Panc1 (cell line): Measurements from ENCODE around the gene CDK2AP2. TPM values are rescaled to one million over a fixed set of nuclear protein-coding genes. Genes with fewer than 3 reads are reported as not detected.

Experiments used
- ATAC-seq: fragments of 200-7000 bp; cut with Tn5 transposase; 2 replicates; pipeline ENCODE4 v1.9.1; 2020; ENCODE audit warnings: mild to moderate bottlenecking, moderate library complexity
- BruUV-seq: library from RNA; stranded (reverse); fragments of 400-500 nt; replicated peaks from 2 replicates; lab custom pipeline; 2021; lab: Mats Ljungman, UMichigan
- CTCF ChIA-PET: fragments of 300-600 bp; sonication (Branson Sonifier 250); formaldehyde crosslinking; loops from one replicate; lab custom pipeline; 2022; ENCODE audit warnings: antibody characterized with exemption; lab: Charles Lee
- POLR2A ChIA-PET: fragments of 300-600 bp; sonication (Branson Sonifier 250); formaldehyde crosslinking; loops from one replicate; lab custom pipeline; 2022; ENCODE audit warnings: antibody characterized with exemption; lab: Charles Lee
- DNase-seq: peaks from one replicate; pipeline ENCODE4 v3.0.0-alpha.2; 2010; ENCODE audit warnings: low read depth, low spot score
- H3K27ac ChIP-seq: 2 replicates; pipeline ENCODE4 v1.5.1; 2011; ENCODE audit warnings: mild to moderate bottlenecking, low read length, inconsistent platforms
- H3K27me3 ChIP-seq: fragments of 200-500 bp; sonication (Bioruptor generic); 2 replicates; pipeline ENCODE4 v1.6.0; 2014; ENCODE audit warnings: low read length, inconsistent platforms; ENCODE audit not compliant: control insufficient read depth, insufficient read depth
- H3K36me3 ChIP-seq: fragments of 200-500 bp; sonication (Bioruptor generic); 2 replicates; pipeline ENCODE4 v1.5.1; 2014; ENCODE audit warnings: inconsistent platforms, mild to moderate bottlenecking, low read length, moderate library complexity; ENCODE audit not compliant: control insufficient read depth, insufficient read depth
- H3K4me1 ChIP-seq: 2 replicates; pipeline ENCODE4 v1.5.1; 2011; ENCODE audit warnings: inconsistent platforms, mild to moderate bottlenecking, low read length, moderate library complexity; ENCODE audit not compliant: control insufficient read depth, insufficient read depth
- H3K4me3 ChIP-seq, 2 experiments: 2 replicates each; pipeline ENCODE4 v1.5.1; 2011 to 2012; ENCODE audit warnings: low read depth in 2 of 2, low read length in 2 of 2, mild to moderate bottlenecking in 2 of 2, inconsistent platforms in 1 of 2, moderate library complexity in 1 of 2
- H3K9me3 ChIP-seq: fragments of 200-500 bp; sonication (Bioruptor generic); 2 replicates; pipeline ENCODE4 v1.5.1; 2014; ENCODE audit warnings: low read depth, mild to moderate bottlenecking, inconsistent platforms, low read length, moderate library complexity; ENCODE audit not compliant: control insufficient read depth, insufficient read depth
- POLR2AphosphoS5 ChIP-seq: IDR thresholded peaks from 2 replicates; pipeline ENCODE4 v1.6.1; 2012; ENCODE audit warnings: mild to moderate bottlenecking, low read depth, low read length, moderate library complexity
- SIN3A ChIP-seq: IDR thresholded peaks from 2 replicates; pipeline ENCODE4 v1.6.1; 2012; ENCODE audit warnings: low read depth, mild to moderate bottlenecking, low read length, moderate library complexity, borderline replicate concordance; ENCODE audit not compliant: insufficient read depth
- TCF7L2 ChIP-seq: IDR thresholded peaks from 2 replicates; pipeline ENCODE4 v1.6.1; 2011; ENCODE audit warnings: mild to moderate bottlenecking, low read depth, low read length, inconsistent platforms
- in situ Hi-C: cut with HindIII; loops from 2 replicates; pipeline ENCODE4 v1.10.0; 2016; ENCODE audit warnings: low sequenced_read_pairs, low pct_unique_long_range_greater_than_20kb
- intact Hi-C: fragments of 100-400 bp; cut with micrococcal nuclease; formaldehyde crosslinking; loops from one replicate; pipeline ENCODE4 v1.10.0; 2022; ENCODE audit not compliant: unreplicated experiment
- total RNA-seq: library from RNA; stranded (reverse); gene quantifications from one replicate; pipeline ENCODE4 v1.2.1, GENCODE V29; 2021; ENCODE audit not compliant: unreplicated experiment
- TF ChIP-seq, protein P1 (sequence below), 2 experiments: IDR thresholded peaks; 2 replicates each; pipeline ENCODE4 v1.6.1; 2011 to 2012; ENCODE audit warnings: low read depth in 2 of 2, control low read depth in 1 of 2, low read length in 1 of 2, mild to moderate bottlenecking in 1 of 2, moderate library complexity in 1 of 2; ENCODE audit not compliant: insufficient read depth in 1 of 2
- TF ChIP-seq, protein P2 (sequence below): fragments of 450-650 bp; IDR thresholded peaks from 2 replicates; pipeline ENCODE4 v1.5.1; 2017; ENCODE audit warnings: mild to moderate bottlenecking

The CDK2AP2 gene
- total RNA-seq, 1 experiment from 2014 or later = 76.1 TPM

DNA sequence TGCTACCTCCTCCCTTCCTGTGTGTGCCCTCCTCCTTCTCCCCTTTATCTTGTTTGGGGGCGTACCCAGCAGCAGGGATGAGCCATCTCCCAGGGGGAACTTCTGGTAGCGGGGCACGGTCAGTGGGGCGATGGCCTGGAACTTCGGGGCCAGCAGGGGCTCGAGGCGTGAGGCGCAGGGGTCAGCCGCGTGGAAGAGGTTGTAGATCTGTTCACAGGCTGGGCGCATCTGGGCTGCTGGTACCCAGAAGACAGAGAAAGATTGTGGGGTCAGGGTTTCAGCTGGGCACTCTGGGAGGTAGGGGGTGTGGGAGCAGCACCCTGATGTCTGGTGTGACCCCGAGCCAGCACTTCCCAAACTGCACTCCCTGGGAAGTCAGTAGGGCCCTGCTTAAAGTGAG, 11.8 kb downstream of the CDK2AP2 start:
- POLR2A ChIA-PET = no interaction called here
- no peaks in the 10 kb centered on the region; the same call in 1 of the 2 replicates for H3K4me1 ChIP-seq
- BruUV-seq = no TSS peak
- no peaks in the 10 kb centered on the region for H3K36me3 ChIP-seq
- no peak for DNase-seq
- intact Hi-C loops (no loop called here), in situ Hi-C loops (no loop called here)
- no peaks in the 10 kb centered on the region for H3K27me3 ChIP-seq
- no peak overlapping the region for H3K4me3 ChIP-seq
- ATAC-seq = no peak
- H3K9me3 ChIP-seq = no peaks in the 10 kb centered on the region
- TF ChIP-seq, protein P1, sequence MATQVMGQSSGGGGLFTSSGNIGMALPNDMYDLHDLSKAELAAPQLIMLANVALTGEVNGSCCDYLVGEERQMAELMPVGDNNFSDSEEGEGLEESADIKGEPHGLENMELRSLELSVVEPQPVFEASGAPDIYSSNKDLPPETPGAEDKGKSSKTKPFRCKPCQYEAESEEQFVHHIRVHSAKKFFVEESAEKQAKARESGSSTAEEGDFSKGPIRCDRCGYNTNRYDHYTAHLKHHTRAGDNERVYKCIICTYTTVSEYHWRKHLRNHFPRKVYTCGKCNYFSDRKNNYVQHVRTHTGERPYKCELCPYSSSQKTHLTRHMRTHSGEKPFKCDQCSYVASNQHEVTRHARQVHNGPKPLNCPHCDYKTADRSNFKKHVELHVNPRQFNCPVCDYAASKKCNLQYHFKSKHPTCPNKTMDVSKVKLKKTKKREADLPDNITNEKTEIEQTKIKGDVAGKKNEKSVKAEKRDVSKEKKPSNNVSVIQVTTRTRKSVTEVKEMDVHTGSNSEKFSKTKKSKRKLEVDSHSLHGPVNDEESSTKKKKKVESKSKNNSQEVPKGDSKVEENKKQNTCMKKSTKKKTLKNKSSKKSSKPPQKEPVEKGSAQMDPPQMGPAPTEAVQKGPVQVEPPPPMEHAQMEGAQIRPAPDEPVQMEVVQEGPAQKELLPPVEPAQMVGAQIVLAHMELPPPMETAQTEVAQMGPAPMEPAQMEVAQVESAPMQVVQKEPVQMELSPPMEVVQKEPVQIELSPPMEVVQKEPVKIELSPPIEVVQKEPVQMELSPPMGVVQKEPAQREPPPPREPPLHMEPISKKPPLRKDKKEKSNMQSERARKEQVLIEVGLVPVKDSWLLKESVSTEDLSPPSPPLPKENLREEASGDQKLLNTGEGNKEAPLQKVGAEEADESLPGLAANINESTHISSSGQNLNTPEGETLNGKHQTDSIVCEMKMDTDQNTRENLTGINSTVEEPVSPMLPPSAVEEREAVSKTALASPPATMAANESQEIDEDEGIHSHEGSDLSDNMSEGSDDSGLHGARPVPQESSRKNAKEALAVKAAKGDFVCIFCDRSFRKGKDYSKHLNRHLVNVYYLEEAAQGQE (IDR thresholded peaks at IDR 0.05; ENCODE audit: insufficient read depth in 1 of 2, low read depth in 2 of 2, low read length in 1 of 2) = no peak
- TF ChIP-seq TCF7L2 (no peak), POLR2AphosphoS5 (no peak), SIN3A (no peak)
- TF ChIP-seq, protein P2, sequence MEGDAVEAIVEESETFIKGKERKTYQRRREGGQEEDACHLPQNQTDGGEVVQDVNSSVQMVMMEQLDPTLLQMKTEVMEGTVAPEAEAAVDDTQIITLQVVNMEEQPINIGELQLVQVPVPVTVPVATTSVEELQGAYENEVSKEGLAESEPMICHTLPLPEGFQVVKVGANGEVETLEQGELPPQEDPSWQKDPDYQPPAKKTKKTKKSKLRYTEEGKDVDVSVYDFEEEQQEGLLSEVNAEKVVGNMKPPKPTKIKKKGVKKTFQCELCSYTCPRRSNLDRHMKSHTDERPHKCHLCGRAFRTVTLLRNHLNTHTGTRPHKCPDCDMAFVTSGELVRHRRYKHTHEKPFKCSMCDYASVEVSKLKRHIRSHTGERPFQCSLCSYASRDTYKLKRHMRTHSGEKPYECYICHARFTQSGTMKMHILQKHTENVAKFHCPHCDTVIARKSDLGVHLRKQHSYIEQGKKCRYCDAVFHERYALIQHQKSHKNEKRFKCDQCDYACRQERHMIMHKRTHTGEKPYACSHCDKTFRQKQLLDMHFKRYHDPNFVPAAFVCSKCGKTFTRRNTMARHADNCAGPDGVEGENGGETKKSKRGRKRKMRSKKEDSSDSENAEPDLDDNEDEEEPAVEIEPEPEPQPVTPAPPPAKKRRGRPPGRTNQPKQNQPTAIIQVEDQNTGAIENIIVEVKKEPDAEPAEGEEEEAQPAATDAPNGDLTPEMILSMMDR = no peak
- CTCF ChIA-PET = no interaction called here
- H3K27ac ChIP-seq = no peak overlapping the region

DNA sequence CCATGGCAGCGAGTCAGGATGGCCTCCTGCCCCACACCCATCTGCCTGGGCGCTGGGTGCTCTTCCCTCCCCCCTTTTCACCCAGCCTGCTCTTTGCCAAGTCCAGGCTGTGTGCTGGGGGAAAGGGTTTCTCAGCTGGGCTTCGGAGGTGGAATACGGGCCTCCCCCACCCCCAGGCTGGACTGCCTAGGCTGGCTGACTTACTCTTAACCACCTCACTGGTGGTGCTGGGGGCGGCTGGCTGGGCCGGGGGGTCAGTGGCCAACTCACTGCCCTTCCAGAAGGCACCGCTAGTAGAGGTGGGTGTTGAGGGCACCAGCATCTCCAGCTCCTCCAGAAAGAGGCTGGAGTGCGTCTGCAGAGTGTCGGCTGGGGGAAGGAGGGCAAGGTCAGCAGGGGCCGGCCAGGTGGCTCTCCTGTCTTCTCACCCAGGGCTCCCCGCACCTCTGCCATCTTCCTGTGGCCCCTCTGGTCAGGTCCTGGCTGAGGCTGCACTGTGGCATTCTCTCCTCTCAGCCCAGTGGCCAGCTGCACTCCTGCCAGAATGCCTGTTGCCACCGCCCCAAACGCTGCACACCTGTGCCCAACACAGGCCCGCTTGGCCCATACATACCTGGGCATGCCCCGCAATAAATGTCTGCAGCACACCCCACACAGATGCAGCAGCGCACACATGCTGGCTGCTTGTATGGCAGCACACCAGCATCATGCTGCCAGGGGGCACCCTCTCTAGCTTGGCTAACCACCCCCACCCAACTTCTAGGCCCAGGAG, 12.5 kb downstream of the CDK2AP2 start:
- POLR2A ChIA-PET = no interaction called here
- Histone ChIP-seq H3K4me3 (no peak overlapping the region), H3K27ac (no peak overlapping the region), H3K36me3 (no peaks in the 10 kb centered on the region), H3K9me3 (no peaks in the 10 kb centered on the region), H3K4me1 (no peaks in the 10 kb centered on the region; the same call in 1 of the 2 replicates), H3K27me3 (no peaks in the 10 kb centered on the region)
- ATAC-seq = no peak
- no TSS peak for BruUV-seq
- TF ChIP-seq, protein P2 = no peak
- no peak for TF ChIP-seq POLR2AphosphoS5
- TF ChIP-seq, protein P1 (IDR thresholded peaks at IDR 0.05; ENCODE audit: insufficient read depth in 1 of 2, low read depth in 2 of 2, low read length in 1 of 2) = no peak
- no peak for TF ChIP-seq SIN3A
- no peak for TF ChIP-seq TCF7L2
- no peak for DNase-seq
- CTCF ChIA-PET = no interaction called here
- in situ Hi-C loops = no loop called here
- intact Hi-C loops = no loop called here
